ENCODE measurements around the gene ID4.

DNA sequence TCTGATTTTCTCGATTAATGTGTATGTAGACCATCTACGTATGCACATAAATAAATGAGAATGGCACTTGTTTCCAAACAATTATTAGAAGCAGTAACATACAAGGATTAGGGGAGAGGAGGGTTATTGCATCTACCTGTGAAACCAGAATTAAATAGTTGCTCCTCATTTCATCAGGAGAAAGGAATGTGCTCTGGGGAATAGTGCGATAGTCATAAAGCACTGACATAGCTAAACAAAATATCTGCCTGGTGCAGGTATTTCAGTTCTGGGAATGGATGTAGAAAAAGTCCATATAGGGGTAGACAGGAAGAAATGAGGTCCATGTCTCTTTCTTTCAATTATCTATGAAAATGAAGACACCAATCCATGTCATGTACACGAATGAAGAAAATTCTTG lies 1.6 kb upstream of the ID4 start:
- TF ChIP-seq TARDBP (IDR thresholded peaks at IDR 0.05): no peak
- no peak for TF ChIP-seq FOXM1 (IDR thresholded peaks at IDR 0.05; ENCODE audit: borderline replicate concordance)
- no peak for TF ChIP-seq SP1 (IDR thresholded peaks at IDR 0.05)
- TF ChIP-seq FOXA1 (IDR thresholded peaks at IDR 0.05): no peak
- no peak for TF ChIP-seq ARNT (IDR thresholded peaks at IDR 0.05)
- TF ChIP-seq BHLHE40 (IDR thresholded peaks at IDR 0.05; ENCODE audit: borderline replicate concordance): no peak
- TF ChIP-seq SUZ12 (IDR thresholded peaks at IDR 0.05): no peak
- no peak for TF ChIP-seq LEF1 (IDR thresholded peaks at IDR 0.05; ENCODE audit: borderline replicate concordance)
- TF ChIP-seq L3MBTL2 (conservative IDR thresholded peaks at IDR 0.05): no peak
